ENCODE data around the gene ANAPC2.
A peak's percentile ranks its signal among the peaks of the same experiment; 100 is the strongest.

ANAPC2 gene

DNA sequence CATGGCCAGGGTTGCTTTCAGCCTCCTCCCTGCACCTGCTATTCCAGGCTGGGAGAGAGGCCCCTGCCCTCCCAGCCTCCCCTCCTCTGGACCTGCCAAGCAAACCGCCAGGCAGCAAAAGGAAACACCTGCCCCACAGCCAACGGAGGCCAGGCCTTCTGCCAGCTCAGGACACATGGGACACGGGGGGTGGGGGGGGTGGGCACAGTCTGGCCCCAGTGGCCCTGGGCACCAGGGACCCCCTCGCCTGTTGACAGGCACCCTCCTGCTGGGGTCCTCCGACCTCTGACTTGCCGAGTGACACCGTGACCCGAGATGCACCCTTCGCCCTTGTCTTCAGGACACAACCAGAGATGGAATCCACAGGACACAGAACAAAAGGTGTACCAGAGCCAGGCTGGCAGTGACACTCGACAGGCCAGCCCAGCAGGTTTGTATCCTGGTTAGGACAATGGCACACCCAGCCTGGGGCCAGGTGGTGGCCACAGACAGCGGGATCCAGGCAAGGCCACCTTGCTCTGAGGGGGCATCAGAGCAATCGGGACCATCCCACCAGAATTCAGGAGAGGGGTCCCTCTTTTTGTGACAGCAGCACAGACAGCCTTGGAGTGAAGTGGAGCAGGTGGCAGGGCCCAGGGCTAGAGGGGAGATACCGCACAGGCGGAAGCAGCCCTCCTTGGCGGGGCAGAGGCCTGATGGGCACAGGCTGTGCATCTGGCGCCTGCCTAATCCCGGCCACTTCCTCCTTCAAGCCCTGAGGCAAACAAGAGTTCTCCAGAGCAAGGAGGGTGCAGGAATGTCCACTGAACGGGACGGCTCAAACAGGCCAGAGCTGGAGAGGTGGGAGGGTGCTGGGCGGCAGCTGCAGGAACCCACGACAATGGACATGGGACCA lies 15.2 kb downstream of the ANAPC2 start:
- no peak for DNase-seq

DNA sequence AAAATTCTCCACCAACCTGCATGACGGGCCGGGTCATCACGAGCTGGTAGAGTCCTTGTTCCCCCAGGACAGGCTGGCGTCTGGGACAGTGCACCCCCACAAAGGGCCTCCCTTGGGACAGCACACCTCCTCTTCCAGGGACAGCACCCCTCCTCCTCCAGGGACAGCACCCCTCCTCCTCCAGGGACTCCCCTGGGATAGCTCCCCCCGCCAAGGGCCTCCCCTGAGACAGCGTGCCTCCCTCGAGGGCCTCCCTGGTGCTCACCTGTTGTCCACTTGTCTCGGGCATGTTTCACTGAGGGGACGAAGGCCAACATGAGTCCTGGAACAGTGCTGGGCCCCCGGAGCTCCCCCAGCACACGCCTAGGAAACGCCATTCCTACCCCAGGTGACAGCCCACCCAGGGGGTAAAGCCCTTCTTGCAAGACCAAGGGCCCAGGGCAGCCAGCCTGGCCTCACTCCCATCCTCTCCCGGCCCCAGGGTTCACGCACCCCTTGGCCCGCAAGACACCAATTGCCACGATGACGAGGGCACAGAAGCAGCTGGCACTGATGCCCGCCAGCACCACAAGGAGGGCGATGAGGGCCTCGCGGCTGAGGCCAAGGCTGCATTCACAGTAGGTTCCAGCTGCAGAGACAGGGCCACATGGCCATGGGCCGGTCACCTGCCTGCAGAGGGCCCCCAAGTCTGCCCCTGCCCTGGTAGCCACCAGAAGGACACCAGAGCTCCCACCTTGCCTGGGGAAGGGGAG lies 17.0 kb downstream of the ANAPC2 start:
- no peak for DNase-seq

DNA sequence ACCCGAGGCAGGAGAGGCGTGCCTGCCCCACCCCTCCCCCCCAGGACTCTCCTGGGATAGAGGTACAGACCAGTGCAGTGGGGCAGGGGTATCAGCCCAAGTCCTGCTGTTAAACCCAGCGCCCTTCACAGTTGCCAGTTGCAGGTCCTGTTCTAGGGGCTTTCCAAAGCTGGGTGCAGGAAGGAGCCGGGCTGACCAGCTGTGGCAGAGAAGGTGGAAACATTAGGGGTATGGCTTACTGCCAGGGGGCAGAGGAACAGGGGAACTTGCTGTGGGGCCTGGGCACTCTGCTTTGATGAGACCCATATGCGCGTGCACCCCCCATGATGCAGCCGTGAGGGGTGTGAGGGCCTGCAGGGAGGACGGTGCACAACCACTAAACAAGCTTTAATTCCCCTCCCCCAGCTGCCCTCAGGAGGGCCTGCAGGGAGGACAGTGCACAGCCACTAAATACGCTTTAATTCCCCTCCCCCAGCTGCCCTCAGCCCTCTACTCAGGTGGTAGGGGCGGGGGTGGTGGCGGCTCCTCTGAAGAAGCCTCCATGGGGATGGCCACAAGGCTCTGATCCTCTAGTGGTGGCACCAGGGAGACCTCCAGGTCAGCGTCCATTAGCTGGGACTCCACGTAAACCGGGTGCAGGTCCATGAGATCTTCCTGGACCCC lies 17.7 kb downstream of the ANAPC2 start:
- DNase-seq, result no peak

DNA sequence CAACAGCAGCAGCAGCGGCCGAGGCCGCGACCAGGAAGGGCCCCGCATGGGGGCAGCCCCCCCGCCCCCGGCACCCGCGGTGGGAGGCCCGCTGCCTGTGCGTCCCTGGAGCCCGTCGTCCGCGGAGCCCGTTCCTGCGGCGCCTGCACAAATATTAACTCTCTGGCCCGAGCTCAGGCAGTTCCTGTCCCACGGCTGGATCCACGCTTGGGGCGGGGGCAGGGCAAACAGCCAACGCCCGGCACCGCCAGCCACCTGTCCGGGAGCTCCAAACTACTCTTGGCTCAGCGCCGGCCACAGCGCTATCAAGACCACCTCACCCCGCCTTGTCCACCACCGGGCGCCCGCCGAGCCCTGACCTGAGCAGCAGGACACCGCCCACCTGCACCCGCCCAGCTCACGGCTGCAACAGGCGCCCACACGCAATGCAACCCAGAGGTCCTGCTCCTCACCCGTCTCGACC lies 18.4 kb downstream of the ANAPC2 start, which contains the start of gene LRRC26:
LRRC26 (minus strand) TSS at position 156 of the 463 bp plus-strand sequence; CDS start at position 48, 108 bp downstream.
- no peak for DNase-seq

DNA sequence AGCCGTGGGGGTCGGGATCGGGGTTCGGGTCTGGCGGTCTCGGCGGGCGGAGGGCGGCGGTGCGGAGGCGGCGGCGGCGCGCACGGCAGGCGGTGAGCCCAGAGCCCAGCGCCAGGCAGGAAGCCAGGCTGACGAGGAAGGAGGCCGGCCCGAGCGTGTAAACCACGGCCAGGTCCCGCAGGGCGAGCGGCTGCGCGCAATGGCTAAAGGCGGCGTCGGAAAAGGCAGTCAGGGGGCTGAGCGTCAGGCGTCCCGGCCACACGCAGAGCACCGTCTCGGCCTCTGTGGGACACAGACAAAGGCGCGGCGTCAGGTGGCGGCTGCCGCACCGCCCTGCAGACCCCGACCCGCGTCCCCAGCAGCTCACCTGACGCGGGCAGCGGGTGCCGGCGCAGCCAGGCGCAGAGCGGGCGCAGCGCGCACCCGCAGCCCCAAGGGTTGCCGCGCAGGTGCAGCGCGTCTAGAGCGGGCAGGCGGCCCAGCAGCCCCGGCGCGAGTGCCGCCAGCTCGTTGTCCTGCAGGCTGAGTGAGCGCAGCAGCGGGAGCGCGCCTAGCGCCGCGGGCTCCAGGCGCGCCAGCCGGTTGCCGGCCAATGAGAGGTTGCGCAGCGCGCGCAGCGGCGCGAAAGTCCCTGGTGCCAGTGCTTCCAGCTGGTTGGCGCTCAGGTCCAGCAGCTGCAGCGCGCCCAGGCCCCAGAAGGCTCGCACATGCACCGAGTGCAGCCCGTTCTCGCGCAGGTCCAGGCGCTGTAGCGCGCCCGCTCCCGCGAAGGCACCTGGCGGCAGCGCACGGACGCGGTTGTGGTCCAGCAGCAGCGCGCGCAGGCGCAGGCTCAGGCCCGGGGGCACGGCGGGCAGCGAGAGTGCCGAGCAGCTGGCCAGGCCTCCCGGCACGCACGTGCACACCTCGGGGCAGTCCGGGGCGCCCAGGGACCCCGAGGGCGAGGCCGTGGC lies 19.2 kb downstream of the ANAPC2 start:
- peak; percentile 88 for DNase-seq

DNA sequence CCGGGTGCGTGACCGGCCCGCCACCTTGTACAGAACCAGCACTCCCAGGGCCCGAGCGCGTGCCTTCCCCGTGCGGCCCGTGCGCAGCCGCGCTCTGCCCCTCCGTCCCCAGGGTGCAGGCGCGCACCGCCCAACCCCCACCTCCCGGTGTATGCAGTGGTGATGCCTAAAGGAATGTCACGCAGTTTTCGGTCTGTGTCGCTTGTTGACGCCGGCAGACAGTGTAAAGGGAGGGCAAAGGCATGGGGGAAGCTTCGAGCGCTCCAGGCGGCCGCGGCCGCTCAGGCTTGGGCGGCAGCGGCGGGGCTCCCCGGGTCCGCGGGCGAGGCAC lies 19.8 kb downstream of the ANAPC2 start:
- no peak for DNase-seq

DNA sequence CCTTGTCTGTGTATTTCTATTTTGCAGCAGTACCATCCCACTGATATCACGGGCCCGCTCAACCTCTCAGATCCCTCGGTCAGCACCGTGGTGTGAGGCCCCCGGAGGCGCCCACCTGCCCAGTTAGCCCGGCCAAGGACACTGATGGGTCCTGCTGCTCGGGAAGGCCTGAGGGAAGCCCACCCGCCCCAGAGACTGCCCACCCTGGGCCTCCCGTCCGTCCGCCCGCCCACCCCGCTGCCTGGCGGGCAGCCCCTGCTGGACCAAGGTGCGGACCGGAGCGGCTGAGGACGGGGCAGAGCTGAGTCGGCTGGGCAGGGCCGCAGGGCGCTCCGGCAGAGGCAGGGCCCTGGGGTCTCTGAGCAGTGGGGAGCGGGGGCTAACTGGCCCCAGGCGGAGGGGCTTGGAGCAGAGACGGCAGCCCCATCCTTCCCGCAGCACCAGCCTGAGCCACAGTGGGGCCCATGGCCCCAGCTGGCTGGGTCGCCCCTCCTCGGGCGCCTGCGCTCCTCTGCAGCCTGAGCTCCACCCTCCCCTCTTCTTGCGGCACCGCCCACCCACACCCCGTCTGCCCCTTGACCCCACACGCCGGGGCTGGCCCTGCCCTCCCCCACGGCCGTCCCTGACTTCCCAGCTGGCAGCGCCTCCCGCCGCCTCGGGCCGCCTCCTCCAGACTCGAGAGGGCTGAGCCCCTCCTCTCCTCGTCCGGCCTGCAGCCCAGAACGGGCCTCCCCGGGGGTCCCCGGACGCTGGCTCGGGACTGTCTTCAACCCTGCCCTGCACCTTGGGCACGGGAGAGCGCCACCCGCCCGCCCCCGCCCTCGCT lies 20.4 kb downstream of the ANAPC2 start:
- peak; percentile 46 for DNase-seq

DNA sequence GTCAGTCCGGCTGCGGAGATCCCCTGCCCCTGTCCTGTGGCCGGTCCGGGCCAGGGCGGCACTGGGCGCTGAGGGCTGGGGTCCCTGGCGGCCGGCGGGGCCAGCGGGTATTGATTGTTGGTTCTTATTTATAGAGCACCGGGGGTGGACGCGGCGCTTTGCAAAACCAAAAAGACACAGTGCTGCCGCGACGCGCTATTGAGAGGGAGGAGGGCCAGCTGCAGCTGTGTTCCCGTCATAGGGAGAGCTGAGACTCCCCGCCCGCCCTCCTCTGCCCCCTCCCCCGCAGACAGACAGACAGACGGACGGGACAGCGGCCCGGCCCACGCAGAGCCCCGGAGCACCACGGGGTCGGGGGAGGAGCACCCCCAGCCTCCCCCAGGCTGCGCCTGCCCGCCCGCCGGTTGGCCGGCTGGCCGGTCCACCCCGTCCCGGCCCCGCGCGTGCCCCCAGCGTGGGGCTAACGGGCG lies 21.0 kb downstream of the ANAPC2 start:
- no peak for DNase-seq

DNA sequence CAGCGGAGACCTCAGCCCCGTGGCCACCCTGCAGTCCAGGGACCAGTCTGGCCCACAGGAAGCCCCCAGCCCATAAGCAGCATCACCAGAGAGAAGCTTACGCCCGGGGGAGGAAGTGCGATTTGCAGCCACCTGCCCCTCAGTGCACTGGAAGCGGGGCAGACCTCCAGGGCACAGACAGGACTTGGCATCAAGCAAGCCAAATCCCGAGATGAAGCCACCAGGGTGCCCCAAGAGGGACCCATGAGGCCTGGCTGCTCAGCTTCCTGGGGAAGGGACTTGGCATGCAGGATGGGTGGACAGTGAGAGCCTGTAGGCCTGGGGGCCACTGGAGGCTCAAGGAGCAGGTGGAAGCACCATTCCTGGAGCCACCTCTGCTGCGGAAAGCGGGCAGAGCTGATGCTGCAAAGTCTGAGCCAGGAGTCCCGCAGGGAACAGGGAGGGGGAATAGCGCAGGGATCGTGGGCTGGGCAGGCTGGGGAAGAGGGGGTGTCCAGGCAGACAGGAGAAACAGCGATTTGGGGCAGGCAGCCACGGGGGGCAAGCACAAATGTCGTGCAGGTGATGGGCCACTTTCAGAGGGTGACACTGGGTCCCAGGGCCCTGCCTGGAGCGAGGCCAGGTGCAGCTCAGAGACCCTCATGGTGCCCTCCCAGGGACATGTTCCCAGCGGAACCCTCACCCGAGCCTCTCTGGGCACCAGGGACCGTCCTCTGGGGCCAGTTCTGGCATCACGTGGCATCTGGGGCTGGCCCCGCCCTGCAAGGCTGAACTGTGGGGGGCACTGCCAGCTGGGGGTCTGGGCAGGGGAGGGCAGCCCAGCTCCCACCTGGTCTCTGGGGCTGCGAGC lies 21.8 kb downstream of the ANAPC2 start:
- no peak for DNase-seq

DNA sequence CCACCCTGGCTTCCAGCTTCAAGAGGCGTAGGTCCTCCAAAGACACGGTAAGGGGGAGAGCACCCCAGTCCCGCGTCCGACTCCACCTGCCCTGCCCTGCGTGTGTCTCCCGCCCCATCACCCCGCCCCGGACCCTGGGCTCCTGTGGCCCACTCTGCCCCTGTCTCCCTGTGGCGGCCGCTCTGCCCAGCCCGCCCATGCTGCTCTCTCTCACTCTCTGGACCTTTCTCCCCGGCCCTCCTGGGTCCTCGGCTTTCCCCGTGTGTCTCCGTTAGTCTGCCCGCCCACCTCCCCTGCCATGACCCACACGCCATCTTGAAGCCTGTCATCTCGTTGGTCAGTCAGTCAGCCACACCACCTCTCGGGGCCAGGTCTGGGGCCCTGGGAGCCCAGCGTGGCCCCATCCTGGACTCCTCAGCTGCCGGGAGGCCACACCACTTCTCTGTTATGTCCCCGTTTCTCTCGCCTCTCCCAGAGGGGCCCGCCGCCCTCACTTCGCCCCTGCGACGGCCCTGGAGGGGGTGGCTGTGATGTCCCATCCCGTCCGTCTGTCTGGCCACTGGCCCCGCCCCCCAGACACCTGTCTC lies 23.0 kb downstream of the ANAPC2 start:
- DNase-seq, result no peak

DNA sequence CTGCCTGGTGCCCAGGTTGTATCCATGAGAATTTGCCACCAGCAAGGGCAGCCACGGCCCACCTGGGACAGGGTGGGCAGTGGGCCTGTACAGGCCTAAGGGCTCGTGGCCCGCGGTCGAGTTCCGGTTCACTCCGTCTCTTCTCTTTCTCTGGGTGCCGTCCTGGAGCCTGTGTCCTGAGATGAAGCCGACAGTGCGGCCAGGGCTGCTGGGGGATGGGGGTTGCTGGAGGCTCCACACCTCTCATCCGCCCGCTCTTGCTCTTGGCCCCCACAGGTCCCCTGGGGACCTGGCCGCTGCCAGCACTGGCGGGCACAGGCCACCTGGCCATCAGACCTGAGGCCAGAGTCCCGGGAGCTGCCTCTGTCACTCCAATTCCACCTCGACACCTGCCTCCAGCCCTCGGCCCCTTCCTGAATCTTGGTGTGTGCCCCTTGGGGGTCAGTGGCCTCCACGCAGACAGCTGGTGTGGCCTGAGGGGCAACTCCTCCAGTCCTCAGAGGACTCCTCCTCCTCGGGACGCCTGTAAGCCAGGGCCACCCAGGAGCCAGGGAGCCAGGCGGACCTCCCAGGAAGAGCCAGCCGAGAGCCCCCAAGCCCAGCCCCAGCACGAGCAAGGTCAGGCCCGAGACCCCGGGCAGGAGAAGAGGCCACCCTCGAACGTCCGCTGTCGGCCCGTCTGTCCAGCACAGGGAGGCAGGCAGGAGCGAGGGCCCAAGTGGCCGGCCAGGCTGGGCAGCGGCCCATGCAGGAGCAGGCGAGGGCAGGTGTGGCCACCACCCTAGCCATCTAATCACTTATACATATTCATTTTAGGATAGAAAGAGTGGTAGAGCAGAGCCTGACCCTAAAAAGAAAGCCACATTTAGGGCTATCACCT lies 23.8 kb downstream of the ANAPC2 start:
- no peak for DNase-seq

DNA sequence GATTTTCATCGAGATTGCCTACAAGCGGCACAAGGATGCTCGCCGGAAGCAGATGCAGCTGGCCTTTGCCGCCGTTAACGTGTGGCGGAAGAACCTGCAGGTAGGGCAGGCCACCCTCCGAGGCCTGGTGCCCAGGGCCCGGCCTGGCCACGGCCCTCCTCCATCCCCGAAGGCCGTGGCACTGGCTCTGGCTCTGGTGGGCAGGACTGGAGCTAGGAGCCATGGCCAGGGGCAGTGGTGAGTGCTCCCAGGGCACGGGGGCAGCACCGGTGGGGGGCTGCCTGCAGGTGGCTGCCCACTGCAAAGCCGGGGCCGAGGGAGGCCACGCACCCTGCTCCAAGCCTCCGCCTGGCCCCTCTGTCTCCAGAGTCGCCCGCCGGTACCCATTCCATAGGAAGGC lies 24.6 kb downstream of the ANAPC2 start:
- DNase-seq, result no peak

DNA sequence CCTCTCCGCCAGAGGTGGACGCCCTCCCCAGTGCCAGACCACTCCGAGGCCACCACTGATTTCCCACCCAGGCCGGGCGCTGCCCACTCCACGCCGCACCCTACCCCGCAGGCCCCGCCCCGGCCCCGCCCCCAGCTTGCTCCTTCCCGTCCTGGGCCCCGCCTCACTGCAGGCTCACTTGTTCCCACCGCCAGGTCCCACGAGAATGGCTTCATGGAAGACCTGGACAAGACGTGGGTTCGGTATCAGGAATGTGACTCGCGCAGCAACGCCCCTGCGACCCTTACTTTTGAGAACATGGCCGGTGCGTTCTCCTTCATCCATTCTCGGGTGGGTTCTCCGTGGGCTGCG lies 25.0 kb downstream of the ANAPC2 start:
- DNase-seq, result no peak

DNA sequence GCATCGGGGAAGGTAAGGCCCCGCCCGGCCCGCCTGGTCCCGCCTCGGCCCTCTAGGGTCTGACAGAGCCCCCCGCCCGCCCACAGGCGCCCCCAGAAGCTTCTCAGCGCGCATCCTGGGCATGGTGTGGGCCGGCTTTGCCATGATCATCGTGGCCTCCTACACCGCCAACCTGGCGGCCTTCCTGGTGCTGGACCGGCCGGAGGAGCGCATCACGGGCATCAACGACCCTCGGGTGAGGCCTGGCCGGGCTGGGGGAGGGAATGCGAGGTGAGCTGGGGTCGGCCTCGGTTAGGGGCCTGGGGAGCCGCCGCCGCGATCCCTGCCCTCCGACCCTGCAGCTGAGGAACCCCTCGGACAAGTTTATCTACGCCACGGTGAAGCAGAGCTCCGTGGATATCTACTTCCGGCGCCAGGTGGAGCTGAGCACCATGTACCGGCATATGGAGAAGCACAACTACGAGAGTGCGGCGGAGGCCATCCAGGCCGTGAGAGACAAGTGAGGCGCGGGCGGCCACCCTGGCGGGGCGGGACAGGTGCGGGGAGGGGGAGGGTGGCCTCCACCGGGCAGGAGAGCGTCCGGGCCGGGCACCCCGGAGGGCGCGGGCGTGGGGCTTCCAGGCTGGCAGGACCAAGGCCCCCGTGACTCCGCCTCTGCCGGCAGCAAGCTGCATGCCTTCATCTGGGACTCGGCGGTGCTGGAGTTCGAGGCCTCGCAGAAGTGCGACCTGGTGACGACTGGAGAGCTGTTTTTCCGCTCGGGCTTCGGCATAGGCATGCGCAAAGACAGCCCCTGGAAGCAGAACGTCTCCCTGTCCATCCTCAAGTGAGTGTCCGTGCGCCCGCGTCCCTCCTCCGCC lies 25.6 kb downstream of the ANAPC2 start:
- no peak for DNase-seq

DNA sequence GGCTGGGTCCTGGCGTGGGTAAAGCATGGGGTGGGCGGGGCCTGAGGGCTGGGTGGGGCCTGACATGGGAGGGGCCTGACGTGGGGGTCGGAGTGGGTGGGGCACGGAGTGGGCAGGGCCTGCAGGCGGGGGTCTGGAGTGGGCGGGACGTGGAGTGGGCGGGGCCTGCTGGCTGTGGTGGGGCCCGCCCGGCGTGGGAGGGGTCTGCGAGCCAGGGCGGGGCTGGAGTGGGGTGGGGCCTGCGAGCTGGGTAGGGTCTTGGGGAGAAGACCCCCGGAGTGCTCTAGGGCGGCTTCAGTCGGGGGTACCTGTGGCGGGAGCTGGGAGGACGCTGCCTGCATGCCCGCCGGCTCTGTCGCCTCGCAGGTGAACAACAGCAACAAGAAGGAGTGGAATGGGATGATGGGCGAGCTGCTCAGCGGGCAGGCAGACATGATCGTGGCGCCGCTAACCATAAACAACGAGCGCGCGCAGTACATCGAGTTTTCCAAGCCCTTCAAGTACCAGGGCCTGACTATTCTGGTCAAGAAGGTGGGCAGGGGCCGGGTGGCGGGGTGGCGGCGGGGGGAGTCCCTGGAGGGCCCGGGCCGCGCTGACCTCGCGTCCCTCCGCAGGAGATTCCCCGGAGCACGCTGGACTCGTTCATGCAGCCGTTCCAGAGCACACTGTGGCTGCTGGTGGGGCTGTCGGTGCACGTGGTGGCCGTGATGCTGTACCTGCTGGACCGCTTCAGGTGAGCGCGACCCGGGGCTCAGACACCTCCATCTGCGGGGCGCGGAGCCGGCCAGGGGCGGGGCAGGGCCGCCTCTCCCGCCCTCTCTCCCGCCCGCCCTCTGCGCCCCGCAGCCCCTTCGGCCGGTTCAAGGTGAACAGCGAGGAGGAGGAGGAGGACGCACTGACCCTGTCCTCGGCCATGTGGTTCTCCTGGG lies 26.5 kb downstream of the ANAPC2 start:
- no peak for DNase-seq

DNA sequence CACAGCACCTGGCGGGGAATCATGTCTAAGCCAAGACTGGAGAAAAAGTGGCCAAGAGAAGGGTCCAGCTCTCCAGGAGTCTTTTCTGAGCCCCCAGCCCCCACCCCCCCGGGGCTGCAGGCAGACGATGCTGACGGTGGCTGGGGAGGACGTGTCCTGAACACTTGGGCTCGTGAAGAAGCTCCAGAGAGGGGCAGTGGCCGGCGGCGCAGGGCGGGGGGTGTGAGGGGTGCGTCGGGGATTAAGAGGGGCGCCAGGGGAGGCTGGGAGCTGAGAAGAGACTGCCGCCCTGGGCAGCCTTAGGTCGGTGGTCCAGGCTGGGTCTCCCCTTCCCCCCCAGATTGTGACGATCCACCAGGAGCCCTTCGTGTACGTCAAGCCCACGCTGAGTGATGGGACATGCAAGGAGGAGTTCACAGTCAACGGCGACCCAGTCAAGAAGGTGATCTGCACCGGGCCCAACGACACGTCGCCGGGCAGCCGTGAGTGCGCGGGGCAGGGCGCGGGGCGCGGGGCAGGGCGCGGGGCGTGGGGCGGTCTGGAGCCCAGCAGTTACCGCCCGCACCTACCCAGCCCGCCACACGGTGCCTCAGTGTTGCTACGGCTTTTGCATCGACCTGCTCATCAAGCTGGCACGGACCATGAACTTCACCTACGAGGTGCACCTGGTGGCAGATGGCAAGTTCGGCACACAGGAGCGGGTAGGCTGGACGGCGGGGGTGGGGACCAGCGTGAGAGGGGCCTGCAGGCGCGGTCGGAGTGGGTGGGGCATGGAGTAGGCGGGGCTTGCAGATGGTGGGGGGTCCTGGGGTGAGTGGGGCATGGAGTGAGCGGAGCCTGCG lies 27.4 kb downstream of the ANAPC2 start:
- peak; percentile 35 for DNase-seq
